GM19455 (cell line): Measurements from ENCODE around the gene TP53TG3E.
"Not testable (repeated sequence)": the region's sequence is repeated elsewhere in the genome, so short reads cannot be mapped to it uniquely, and the experiment has no call there.

Experiments used
- ATAC-seq: cut with Tn5 transposase; IDR thresholded peaks from one replicate; pipeline ENCODE4 v1.9.1; 2021; ENCODE audit not compliant: unreplicated experiment

The TP53TG3E gene, protein sequence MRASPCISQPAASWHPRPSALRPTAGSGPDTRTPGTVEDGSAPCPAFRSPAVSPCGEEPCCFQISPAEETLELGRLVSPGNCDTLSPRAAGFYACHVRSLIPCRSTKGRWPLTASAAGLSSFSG

DNA sequence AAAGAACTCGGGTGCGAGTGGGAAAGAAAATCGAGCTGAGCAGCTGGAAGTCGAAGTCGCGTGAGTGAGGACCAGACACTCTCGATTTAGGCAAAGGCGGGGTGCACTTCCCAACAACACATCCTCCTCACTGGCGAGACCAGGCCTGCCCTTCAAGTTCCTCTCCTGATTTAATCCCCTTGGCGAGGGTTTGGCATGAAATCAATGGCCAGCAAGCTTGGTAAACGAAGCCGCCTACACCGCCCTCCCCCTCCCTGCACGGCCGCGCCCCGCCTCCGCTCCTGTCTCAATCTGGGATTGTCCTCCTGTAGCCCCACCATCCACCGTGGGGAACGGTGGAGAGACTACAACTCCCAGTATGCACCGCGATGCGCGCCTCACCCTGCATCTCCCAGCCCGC is at the start of gene TP53TG3E:
TSS of gene TP53TG3E (plus strand) at position 301 of the 400 bp plus-strand sequence. CDS start at position 369, 68 bp downstream.
- ATAC-seq: not testable (repeated sequence)

DNA sequence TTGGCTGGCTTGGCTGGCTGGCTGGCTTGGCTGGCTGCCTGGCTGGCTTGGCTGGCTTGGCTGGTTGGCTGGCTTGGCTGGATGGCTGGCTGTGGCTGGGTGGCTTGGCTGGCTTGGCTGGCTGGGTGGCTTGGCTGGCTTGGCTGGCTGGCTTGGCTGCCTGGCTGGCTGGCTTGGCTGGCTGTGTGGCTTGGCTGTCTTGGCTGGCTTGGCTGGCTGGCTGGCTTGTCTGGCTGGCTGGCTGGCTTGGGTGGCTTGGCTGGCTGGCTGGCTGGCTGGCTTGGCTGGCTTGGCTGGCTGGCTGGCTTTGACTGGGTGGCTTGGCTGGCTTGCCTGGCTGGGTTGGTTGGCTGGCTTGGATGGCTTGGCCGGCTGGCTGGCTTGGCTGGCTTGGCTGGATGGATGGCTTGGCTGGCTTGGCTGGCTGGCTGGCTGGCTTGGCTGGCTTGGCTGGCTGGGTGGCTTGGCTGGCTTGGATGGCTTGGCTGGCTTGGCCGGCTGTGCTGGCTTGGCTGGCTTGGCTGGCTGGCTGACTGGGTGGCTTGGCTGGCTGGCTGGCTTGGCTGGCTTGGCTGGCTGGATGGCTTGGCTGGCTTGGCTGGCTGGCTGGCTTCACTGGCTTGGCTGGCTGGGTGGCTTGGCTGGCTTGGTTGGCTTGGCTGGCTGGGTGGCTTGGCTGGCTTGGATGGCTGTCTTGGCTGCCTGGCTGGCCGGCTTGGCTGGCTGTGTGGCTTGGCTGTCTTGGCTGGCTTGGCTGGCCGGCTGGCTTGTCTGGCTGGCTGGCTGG is 32.3 kb downstream of the TP53TG3E start:
- not testable (repeated sequence) for ATAC-seq

GRCh38 chr16:33337627-33338542 is 33.8 kb downstream of the TP53TG3E start:
- not testable (repeated sequence) for ATAC-seq

DNA sequence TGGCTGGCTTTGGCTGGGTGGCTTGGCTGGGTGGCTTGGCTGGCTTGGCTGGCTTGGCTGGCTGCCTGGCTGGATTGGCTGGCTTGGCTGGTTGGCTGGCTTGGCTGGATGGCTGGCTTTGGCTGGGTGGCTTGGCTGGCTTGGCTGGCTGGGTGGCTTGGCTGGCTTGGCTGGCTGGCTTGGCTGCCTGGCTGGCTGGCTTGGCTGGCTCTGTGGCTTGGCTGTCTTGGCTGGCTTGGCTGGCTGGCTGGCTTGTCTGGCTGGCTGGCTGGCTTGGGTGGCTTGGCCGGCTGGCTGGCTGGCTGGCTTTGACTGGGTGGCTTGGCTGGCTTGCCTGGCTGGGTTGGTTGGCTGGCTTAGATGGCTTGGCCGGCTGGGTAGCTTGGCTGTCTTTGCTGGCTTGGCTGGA is 34.4 kb downstream of the TP53TG3E start:
- not testable (repeated sequence) for ATAC-seq

DNA sequence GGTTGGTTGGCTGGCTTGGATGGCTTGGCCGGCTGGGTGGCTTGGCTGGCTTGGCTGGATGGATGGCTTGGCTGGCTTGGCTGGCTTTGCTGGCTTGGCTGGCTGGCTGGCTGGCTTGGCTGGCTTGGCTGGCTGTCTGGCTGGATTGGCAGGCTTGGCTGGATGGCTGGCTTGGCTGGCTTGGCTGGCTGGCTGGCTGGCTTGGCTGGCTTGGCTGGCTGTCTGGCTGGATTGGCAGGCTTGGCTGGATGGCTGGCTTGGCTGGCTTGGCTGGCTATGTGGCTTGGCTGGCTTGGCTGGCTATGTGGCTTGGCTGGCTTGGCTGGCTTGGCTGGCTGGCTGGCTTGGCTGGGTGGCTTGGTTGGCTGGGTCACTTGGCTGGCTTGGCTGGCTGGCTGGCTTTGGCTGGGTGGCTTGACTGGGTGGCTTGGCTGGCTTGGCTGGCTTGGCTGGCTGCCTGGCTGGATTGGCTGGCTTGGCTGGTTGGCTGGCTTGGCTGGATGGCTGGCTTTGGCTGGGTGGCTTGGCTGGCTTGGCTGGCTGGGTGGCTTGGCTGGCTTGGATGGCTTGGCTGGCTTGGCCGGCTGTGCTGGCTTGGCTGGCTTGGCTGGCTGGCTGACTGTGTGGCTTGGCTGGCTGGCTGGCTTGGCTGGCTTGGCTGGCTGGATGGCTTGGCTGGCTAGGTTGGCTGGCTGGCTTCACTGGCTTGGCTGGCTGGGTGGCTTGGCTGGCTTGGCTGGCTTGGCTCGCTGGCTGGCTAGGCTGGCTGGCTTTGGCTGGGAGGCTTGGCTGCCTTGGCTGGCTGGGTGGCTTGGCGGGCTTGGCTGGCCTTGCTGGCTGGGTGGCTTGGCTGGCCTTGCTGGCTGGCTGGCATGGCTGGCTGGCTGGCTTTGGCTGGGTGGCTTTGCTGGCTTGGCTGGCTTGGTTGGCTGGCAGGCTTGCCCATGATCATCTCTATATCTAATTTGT is 35.3 kb downstream of the TP53TG3E start:
- not testable (repeated sequence) for ATAC-seq
